ENCODE data around the gene DOCK6. TPM values are rescaled to one million over a fixed set of nuclear protein-coding genes. Genes with fewer than 3 reads are reported as not detected.

Gene DOCK6
- total and polyA plus RNA-seq, 2 of the 13 experiments (the other 11 are each of a cell fraction or from before 2014, with no cell fraction given) = 5.4 to 38.1 TPM

DNA sequence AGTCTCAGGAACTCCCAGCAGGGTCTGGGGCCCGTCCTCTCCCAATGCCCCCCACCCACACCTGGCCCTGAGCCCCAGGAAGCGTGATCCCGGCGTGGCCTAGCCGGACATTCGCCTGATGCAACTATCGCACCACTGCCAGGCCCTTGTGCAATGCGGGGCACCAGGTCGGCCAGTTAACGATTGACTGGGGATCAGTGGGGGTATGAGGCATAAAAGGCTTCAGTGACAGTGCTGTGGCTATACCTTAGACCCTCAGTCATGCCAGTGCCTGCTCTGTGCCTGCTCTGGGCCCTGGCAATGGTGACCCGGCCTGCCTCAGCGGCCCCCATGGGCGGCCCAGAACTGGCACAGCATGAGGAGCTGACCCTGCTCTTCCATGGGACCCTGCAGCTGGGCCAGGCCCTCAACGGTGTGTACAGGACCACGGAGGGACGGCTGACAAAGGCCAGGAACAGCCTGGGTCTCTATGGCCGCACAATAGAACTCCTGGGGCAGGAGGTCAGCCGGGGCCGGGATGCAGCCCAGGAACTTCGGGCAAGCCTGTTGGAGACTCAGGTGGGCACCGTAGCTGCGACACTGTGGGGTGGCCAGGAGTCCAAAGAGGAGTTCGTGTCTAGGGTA lies 22.8 kb downstream of the DOCK6 start, which contains the start of gene ANGPTL8 (continued):
- TF ChIP-seq NBN (conservative IDR thresholded peaks at IDR 0.05) (no peak), ZNF326 (CRISPR knock-in tag; IDR thresholded peaks at IDR 0.05; ENCODE audit: borderline replicate concordance) (no peak), MED8 (CRISPR knock-in tag; IDR thresholded peaks at IDR 0.05; ENCODE audit: insufficient replicate concordance) (peak; percentile 99), NCOA2 (CRISPR knock-in tag; IDR thresholded peaks at IDR 0.05) (peak; percentile 96), CENPT (CRISPR knock-in tag; IDR thresholded peaks at IDR 0.05; ENCODE audit: low read depth) (peak; percentile 43; the same call in 1 of the 2 replicates), XRCC5 (optimal IDR thresholded peaks at IDR 0.05; ENCODE audit: low read length) (peak; percentile 62), ZNF253 (CRISPR knock-in tag; IDR thresholded peaks at IDR 0.05; ENCODE audit: borderline replicate concordance) (peak; percentile 85), ZKSCAN8 (CRISPR knock-in tag; IDR thresholded peaks at IDR 0.05; ENCODE audit: borderline replicate concordance) (peak; percentile 74; the same call in 1 of the 2 replicates), FIP1L1 (IDR thresholded peaks at IDR 0.05; ENCODE audit: borderline replicate concordance, insufficient read depth, low read depth, low read length) (no peak), SMARCC2 (IDR thresholded peaks at IDR 0.05) (no peak), ZNF724P (CRISPR knock-in tag; IDR thresholded peaks at IDR 0.05; ENCODE audit: borderline replicate concordance) (peak; percentile 73), ZNF646 (CRISPR knock-in tag; IDR thresholded peaks at IDR 0.05) (no peak), ZNF7 (CRISPR knock-in tag; IDR thresholded peaks at IDR 0.05) (no peak), ZNF761 (CRISPR knock-in tag; conservative IDR thresholded peaks at IDR 0.05) (peak; percentile 85), PHB2 (IDR thresholded peaks at IDR 0.05; ENCODE audit: partially characterized antibody) (no peak), RNF2 (conservative IDR thresholded peaks at IDR 0.05; ENCODE audit: low read depth) (peak; percentile 46; the same call in 1 of the 2 replicates), MAZ (IDR thresholded peaks at IDR 0.05; ENCODE audit: borderline replicate concordance, low read depth, low read length) (peak; percentile 80), MAZ (CRISPR knock-in tag; IDR thresholded peaks at IDR 0.05; ENCODE audit: low read depth) (peak; percentile 97), MTF2 (CRISPR knock-in tag; IDR thresholded peaks at IDR 0.05; ENCODE audit: borderline replicate concordance) (no peak)
- TF ChIP-seq, protein P1, sequence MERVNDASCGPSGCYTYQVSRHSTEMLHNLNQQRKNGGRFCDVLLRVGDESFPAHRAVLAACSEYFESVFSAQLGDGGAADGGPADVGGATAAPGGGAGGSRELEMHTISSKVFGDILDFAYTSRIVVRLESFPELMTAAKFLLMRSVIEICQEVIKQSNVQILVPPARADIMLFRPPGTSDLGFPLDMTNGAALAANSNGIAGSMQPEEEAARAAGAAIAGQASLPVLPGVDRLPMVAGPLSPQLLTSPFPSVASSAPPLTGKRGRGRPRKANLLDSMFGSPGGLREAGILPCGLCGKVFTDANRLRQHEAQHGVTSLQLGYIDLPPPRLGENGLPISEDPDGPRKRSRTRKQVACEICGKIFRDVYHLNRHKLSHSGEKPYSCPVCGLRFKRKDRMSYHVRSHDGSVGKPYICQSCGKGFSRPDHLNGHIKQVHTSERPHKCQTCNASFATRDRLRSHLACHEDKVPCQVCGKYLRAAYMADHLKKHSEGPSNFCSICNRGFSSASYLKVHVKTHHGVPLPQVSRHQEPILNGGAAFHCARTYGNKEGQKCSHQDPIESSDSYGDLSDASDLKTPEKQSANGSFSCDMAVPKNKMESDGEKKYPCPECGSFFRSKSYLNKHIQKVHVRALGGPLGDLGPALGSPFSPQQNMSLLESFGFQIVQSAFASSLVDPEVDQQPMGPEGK (CRISPR knock-in tag; IDR thresholded peaks at IDR 0.05) = peak; percentile 99
- TF ChIP-seq, protein P2, sequence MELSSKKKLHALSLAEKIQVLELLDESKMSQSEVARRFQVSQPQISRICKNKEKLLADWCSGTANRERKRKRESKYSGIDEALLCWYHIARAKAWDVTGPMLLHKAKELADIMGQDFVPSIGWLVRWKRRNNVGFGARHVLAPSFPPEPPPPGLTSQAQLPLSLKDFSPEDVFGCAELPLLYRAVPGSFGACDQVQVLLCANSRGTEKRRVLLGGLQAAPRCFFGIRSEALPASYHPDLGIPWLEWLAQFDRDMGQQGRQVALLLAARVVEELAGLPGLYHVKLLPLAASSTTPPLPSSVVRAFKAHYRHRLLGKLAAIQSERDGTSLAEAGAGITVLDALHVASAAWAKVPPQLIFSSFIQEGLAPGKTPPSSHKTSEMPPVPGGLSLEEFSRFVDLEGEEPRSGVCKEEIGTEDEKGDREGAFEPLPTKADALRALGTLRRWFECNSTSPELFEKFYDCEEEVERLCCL (CRISPR knock-in tag; IDR thresholded peaks at IDR 0.05; ENCODE audit: borderline replicate concordance) = no peak; the same call in 1 of the 2 replicates

Data from HepG2 (cell line).